Smooth muscle cell of the coronary artery (primary cell): Measurements from ENCODE around the gene OR1S1. TPM values are rescaled to one million over a fixed set of nuclear protein-coding genes. Genes with fewer than 3 reads are reported as not detected.

ENCODE experiments used
- total RNA-seq: library from RNA; depleted of rRNA; stranded (reverse); fragments of >200 nt; gene quantifications from 2 replicates; pipeline ENCODE4 v1.2.3, GENCODE V29; 2014; ENCODE audit warnings: low replicate concordance

OR1S1 gene
- total RNA-seq = not detected in 2 replicates

GRCh38 chr11:58212420-58212819 is at the start of gene OR1S1:
Gene OR1S1, plus strand, starts transcription at chr11:58212720.

GRCh38 chr11:58188770-58189169 is 23.8 kb upstream of the OR1S1 start, which contains the start of gene OR9Q2:
Gene OR9Q2, plus strand, starts transcription at chr11:58189070. Its CDS starts 1,421 bp downstream, at chr11:58190491.

GRCh38 chr11:58204042-58204441 is 8.5 kb upstream of the OR1S1 start, which contains the start of gene OR1S2:
Gene OR1S2, minus strand, starts transcription at chr11:58204142. Its CDS starts 0 bp downstream, at chr11:58204142.

Other genes starting within 250 kb of the OR1S1 start
- not detected in 2 replicates for gene OR9Q1, start 188.8 kb upstream of the OR1S1 start, total RNA-seq
- gene OR6Q1, start 181.8 kb upstream of the OR1S1 start, total RNA-seq = not detected in 2 replicates
- not detected in 2 replicates for gene OR9I1, start 87.2 kb upstream of the OR1S1 start, total RNA-seq
- gene OR9Q2, start 23.6 kb upstream of the OR1S1 start, total RNA-seq = not detected in 2 replicates
- gene OR1S2, start 8.6 kb upstream of the OR1S1 start, total RNA-seq = not detected in 2 replicates
- not detected in 2 replicates for gene OR10Q1, start 16.2 kb downstream of the OR1S1 start, total RNA-seq
- not detected in 2 replicates for gene OR10W1, start 55.5 kb downstream of the OR1S1 start, total RNA-seq
- gene OR5B17, start 146.3 kb downstream of the OR1S1 start, total RNA-seq = not detected in 2 replicates
- gene OR5B3, start 194.2 kb downstream of the OR1S1 start, total RNA-seq = not detected in 2 replicates
- gene OR5B2, start 215.4 kb downstream of the OR1S1 start, total RNA-seq = not detected in 2 replicates
- gene OR5B12, start 229.5 kb downstream of the OR1S1 start, total RNA-seq = not detected in 2 replicates